IgD-negative memory B cell (primary cell): ENCODE data around the gene ISCA1. TPM values are rescaled to one million over a fixed set of nuclear protein-coding genes. Genes with fewer than 3 reads are reported as not detected.

Experiments used
- H3K27ac Mint-ChIP-seq, 3 donors: one replicate each; pipeline ENCODE4 v1.8.0; 2020 to 2022; ENCODE audit warnings: mild to moderate bottlenecking in 3 of 3, mixed read lengths in 3 of 3, moderate library complexity in 1 of 3
- H3K27me3 Mint-ChIP-seq: one replicate; pipeline ENCODE4 v1.8.0; 2021; ENCODE audit warnings: mixed read lengths
- H3K36me3 Mint-ChIP-seq: one replicate; pipeline ENCODE4 v1.8.0; 2020; ENCODE audit warnings: mild to moderate bottlenecking, mixed read lengths
- H3K4me1 Mint-ChIP-seq, 3 donors: one replicate each; pipeline ENCODE4 v1.8.0; 2020 to 2022; ENCODE audit warnings: mixed read lengths in 3 of 3, mild to moderate bottlenecking in 1 of 3
- H3K4me3 Mint-ChIP-seq, 4 donors: one replicate each; pipeline ENCODE4 v1.8.0; 2020 to 2022; ENCODE audit warnings: mild to moderate bottlenecking in 4 of 4, mixed read lengths in 4 of 4, moderate library complexity in 3 of 4
- H3K9me3 Mint-ChIP-seq, 3 donors: one replicate each; pipeline ENCODE4 v1.8.0; 2020 to 2021; ENCODE audit warnings: mixed read lengths in 3 of 3, mild to moderate bottlenecking in 1 of 3
- polyA plus RNA-seq: library from polyadenylated mRNA; unstranded; fragments of 300-500 nt; fragmentation: Illumina TruSeq; gene quantifications from one replicate; pipeline ENCODE4 v1.2.3, GENCODE V29; 2021

The ISCA1 gene
- polyA plus RNA-seq, 1 donor from 2014 or later = 27.5 TPM

DNA sequence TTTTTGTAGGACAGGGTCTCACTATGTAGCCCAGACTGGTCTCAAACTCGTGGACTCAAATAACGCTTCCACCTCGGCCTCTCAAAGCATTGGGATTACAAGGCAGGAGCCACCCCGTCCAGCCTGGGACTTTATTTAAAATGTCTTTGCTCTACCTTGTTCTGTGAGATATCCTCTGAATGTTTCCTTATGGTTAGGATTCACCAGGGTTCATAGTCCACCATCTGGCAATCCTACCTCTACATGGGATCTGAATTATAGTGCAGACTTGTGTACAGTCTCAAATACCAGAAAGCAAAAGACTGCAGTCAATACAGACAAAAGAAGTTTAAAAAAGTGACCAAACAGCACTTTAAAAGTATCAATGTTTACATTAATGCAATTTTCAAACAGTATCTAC is 10.1 kb downstream of the ISCA1 start:
- Mint-ChIP-seq H3K9me3 (no peaks in the 10 kb centered on the region), H3K27me3 (no peaks in the 10 kb centered on the region), H3K36me3 (peaks cover 7% of the 10 kb centered on the region), H3K4me3 (no peak overlapping the region), H3K4me1 (peaks cover 0 to 8% (median 3%) of the 10 kb centered on the region in 3 donors), H3K27ac (no peak overlapping the region)

DNA sequence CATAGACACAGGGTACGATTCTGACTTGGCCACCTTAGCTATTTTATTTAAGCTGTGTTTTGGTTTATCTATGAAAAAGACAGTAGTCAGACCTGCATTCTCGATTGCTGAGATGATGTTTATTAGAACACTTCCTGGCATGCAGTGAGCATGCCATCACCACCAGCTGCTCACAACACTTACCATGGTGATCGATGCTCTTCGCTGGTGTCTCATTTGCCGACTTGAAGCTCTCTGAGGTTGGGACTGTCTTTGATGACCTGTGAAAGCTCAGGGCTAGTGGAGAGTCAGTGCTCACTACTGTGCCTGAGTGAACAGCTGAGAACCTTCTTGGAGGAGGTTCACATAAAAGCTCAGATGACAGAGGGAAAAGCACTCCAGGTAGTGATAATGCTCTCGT is 18.5 kb downstream of the ISCA1 start:
- Mint-ChIP-seq H3K4me3 (no peak overlapping the region), H3K27me3 (no peaks in the 10 kb centered on the region), H3K9me3 (no peaks in the 10 kb centered on the region), H3K4me1 (no peaks in the 10 kb centered on the region), H3K27ac (no peak overlapping the region), H3K36me3 (peaks cover 6% of the 10 kb centered on the region)

DNA sequence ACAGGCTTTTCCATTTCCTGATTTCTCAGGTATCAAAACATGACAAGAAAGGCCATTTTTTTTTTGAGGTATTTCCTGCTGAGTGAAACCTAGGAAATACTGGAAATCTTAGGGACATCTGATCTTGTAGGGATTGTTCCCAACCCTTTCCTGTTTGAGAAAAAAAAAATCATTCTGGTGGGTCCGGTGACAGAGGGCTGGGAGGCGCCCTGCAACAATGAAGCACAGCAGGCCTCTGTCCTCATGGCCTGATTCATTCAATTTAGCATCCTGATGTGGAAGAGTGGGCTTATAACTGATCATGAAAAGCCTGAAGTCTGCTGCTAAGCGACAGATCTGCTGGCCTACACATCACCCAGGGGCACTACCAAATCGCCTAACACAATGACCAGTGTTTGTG is 19.8 kb downstream of the ISCA1 start:
- Mint-ChIP-seq H3K27me3 (no peaks in the 10 kb centered on the region), H3K9me3 (no peaks in the 10 kb centered on the region), H3K4me3 (no peak overlapping the region), H3K4me1 (no peaks in the 10 kb centered on the region), H3K36me3 (peaks cover 6% of the 10 kb centered on the region), H3K27ac (no peak overlapping the region)

DNA sequence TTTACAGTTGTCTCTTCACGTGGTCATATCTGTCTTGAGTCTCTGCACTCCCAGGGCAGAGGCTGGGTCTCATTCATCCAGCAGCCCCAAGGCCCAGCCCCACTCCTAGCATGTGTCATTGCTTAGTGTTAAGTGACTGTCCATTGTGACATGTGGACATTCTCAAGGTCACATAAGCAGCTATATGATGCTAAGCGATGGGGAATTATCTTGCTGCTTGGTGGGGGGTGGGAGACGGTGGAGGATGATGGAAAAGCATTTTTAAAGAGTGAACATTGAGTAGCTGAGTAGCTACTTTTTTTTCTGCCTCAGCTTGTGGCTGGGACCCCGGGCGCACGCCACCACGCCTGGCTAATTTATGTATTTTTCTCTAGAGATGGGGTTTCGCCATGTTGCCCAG is 22.8 kb downstream of the ISCA1 start, which contains the start of gene C9orf153:
TSS of gene C9orf153 (minus strand) at position 101 of the 400 bp plus-strand sequence. CDS start 30,054 bp downstream, outside the sequence.
- peaks cover 2% of the 10 kb centered on the region for H3K36me3 Mint-ChIP-seq
- H3K4me3 Mint-ChIP-seq = no peak within 1 kb of the TSS
- no peak within 1 kb of the TSS for H3K27ac Mint-ChIP-seq
- no peaks in the 10 kb centered on the region for H3K4me1 Mint-ChIP-seq
- peaks cover 0 to 4% (median 0%) of the 10 kb centered on the region in 3 donors for H3K9me3 Mint-ChIP-seq
- H3K27me3 Mint-ChIP-seq = no peaks in the 10 kb centered on the region

DNA sequence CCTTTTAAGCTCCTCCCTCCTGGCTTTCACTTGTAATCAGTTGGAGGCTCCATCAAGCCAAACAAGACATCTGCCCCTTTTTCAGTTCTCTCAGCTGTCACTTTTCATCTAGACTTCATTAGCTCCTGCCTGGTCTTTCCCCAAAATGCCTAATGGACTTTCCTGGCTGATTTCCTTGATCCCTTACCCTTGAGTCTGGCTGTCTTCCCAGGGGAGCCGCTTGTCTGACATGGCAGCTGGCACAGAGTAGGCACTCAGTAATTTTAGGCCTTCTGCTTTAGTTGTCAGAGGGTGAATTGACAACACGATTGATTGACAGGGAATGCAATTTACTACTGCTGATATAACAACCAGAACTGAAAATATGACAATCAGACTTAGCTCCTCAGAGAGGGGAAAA is 24.9 kb downstream of the ISCA1 start:
- Mint-ChIP-seq H3K9me3 (peaks cover 3 to 6% (median 4%) of the 10 kb centered on the region in 3 donors), H3K4me1 (no peaks in the 10 kb centered on the region), H3K27ac (no peak overlapping the region), H3K4me3 (no peak overlapping the region), H3K27me3 (no peaks in the 10 kb centered on the region), H3K36me3 (peaks cover 2% of the 10 kb centered on the region)

DNA sequence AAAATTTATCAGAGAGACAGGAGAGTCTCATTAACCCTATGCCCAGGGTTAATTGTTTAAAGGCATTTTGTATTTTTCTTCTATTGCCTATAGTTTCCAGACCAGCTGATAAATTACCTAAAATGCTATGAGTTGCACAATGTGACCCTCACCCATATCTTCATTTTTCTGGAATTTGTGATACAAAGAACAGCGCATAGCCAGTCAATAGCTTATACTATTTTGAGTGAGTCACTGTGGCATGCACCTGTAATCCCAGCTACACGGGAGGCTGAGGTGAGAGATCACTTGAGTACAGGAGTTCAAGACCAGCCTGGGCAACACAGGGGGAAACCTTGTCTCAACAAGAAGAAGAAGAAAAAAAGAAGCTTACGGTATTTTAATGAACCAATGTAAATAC is 25.7 kb downstream of the ISCA1 start:
- no peak overlapping the region for H3K4me3 Mint-ChIP-seq
- no peaks in the 10 kb centered on the region for H3K4me1 Mint-ChIP-seq
- no peaks in the 10 kb centered on the region for H3K27me3 Mint-ChIP-seq
- H3K9me3 Mint-ChIP-seq = peaks cover 3 to 6% (median 4%) of the 10 kb centered on the region in 3 donors
- no peak overlapping the region for H3K27ac Mint-ChIP-seq
- H3K36me3 Mint-ChIP-seq = peaks cover 2% of the 10 kb centered on the region

DNA sequence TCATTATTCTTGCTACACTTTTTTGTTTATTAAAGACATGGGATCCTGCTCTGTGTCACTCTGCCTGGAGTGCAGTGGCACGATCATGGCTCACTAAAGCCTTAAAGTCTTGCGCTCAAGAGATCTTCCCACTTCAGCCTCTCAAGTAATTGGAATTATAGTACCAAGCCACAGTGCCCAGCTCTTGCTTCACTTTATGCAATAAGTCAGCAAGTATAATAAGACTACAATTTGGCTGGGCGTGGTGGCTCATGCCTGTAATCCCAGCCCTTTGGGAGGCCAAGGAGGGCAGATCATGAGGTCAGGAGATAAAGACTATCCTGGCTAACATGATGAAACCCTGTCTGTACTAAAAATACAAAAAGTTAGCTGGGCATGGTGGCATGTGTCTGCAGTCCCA is 28.8 kb downstream of the ISCA1 start:
- peaks cover 4 to 6% (median 5%) of the 10 kb centered on the region in 3 donors for H3K9me3 Mint-ChIP-seq
- H3K27ac Mint-ChIP-seq = no peak overlapping the region
- no peaks in the 10 kb centered on the region for H3K4me1 Mint-ChIP-seq
- H3K27me3 Mint-ChIP-seq = no peaks in the 10 kb centered on the region
- no peak overlapping the region for H3K4me3 Mint-ChIP-seq
- no peaks in the 10 kb centered on the region for H3K36me3 Mint-ChIP-seq

DNA sequence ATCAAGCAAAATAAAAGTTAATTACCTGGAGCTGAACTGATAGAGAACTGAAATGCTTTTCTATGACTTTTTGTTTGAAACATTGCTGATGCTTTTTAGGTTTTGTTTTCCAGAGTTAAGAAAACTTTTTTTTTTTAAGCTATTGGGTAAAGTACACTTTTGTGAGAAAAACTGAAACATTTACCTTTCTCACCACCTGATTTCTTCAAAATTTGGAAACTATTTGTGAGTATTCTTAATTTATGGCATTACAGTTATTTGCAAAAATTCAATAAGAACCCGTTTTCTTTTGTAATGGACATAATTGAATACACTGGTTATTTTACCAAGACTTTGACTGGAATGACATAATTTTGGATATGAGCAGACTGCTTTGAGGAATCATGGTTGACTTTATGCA is 29.5 kb downstream of the ISCA1 start:
- Mint-ChIP-seq H3K9me3 (peaks cover 4 to 6% (median 5%) of the 10 kb centered on the region in 3 donors), H3K36me3 (no peaks in the 10 kb centered on the region), H3K4me1 (no peaks in the 10 kb centered on the region), H3K4me3 (no peak overlapping the region), H3K27me3 (peaks cover 4% of the 10 kb centered on the region), H3K27ac (no peak overlapping the region)

DNA sequence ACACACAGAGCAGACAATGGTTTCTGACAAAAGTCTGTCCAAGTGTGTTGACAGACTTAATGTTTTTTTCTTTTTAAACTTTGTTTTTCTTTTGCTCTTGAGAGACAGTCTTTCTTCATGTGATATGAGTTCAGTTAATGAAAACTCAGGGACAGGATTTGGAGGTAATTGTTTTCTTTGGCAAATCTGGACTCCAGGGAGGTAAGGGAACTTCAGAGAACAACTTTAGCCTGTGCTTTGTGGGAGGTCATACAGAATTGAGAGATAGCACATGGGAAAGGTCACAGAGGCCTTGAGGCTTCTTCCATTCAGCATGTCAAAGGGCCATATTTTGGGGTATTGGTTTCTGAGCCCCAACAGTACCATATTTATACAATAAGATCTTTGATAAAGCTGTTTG is 32.2 kb downstream of the ISCA1 start:
- Mint-ChIP-seq H3K27me3 (peaks cover 4% of the 10 kb centered on the region), H3K9me3 (peaks cover 0 to 6% (median 5%) of the 10 kb centered on the region in 3 donors), H3K4me1 (peaks cover 0 to 4% (median 2%) of the 10 kb centered on the region in 3 donors), H3K27ac (no peak overlapping the region), H3K36me3 (no peaks in the 10 kb centered on the region), H3K4me3 (no peak overlapping the region)

DNA sequence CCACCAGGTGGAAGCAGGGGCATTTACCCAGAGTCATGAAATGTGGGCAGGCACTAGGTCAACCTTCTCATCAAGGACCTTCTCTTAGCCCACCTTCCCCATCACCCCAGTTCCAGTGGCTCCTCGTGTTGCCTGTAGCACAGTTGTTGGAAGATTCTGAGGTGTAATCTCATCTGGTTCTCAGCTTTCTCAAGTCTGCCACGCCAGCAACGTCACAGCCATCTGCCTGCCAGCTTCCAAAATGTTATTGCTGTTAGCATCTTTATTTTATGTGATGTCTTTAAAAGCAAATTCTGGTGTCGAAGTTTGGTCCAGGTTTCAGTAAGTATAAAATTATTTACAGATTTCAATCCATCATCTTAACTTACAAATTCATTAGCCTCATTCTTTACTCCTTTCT is 33.6 kb downstream of the ISCA1 start:
- H3K27me3 Mint-ChIP-seq = peaks cover 4% of the 10 kb centered on the region
- H3K4me3 Mint-ChIP-seq = no peak overlapping the region
- no peak overlapping the region for H3K27ac Mint-ChIP-seq
- no peaks in the 10 kb centered on the region for H3K36me3 Mint-ChIP-seq
- peaks cover 0 to 6% (median 5%) of the 10 kb centered on the region in 3 donors for H3K9me3 Mint-ChIP-seq
- H3K4me1 Mint-ChIP-seq = peaks cover 0 to 4% (median 2%) of the 10 kb centered on the region in 3 donors

DNA sequence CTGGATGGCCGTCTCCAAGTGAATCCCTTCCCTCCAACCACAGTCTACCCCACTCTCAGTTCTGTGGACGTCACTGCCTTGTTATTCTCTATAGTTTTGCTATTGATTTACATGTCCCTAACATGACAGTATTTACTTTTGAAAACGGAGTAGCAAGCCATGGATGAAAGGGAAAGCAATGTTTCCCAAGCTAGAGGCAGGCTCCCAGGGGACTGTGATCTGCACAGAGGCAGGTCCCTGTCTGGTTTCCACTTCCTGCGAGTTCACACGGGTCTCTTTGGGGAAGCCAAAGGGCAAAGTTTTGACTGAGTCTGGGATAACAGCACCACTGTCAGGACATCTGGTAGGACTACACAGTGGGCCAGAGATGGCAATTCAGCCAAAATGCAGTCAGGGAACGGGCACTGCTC is 35.6 kb downstream of the ISCA1 start:
- no peak overlapping the region for H3K4me3 Mint-ChIP-seq
- no peaks in the 10 kb centered on the region for H3K36me3 Mint-ChIP-seq
- peaks cover 0 to 4% (median 2%) of the 10 kb centered on the region in 3 donors for H3K4me1 Mint-ChIP-seq
- H3K27me3 Mint-ChIP-seq = peaks cover 4% of the 10 kb centered on the region
- no peak overlapping the region for H3K27ac Mint-ChIP-seq
- peaks cover 0 to 2% (median 0%) of the 10 kb centered on the region in 3 donors for H3K9me3 Mint-ChIP-seq

DNA sequence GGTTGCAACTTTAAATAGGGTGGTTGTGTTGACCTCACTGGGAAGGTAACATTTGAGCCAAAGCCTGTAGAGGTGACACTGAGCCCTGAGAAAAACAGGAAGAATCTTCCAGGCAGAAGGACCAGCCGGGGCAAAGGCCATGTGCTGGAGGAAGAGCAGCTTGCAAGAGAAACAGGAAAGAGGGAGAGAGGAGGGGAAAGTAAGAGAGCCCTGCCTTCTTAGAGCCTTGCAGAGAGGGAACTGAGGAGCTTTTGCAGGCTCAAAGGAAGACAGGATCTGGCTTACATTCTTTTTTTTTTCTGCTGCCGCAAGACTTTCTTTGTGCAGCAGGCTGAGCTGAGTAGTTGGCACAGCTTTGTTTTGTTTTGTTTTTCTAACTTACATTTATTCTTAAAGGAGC is 40.3 kb downstream of the ISCA1 start:
- Mint-ChIP-seq H3K4me3 (no peak overlapping the region), H3K27me3 (no peaks in the 10 kb centered on the region), H3K9me3 (no peaks in the 10 kb centered on the region), H3K36me3 (no peaks in the 10 kb centered on the region), H3K27ac (no peak overlapping the region), H3K4me1 (peaks cover 0 to 1% (median under 1%) of the 10 kb centered on the region in 3 donors)

DNA sequence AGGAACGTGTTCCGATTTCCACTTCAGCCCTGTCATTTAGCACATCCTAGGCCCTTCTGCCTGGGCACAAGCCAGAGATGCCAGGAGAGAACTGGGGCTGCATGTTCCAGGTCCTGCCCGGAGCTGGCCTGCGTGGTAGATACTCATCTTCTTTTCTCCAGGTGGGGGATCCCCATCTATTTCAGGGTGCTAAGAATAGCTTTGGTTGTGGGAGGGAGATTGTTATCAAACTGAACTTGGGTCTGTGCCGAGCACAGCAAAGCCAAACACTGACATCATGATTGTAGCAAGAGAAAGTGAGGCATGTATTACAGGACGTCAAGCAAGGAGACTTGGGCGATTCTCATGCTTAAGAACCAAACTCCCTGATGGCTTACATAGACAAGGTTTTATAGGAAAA is 41.1 kb downstream of the ISCA1 start:
- H3K4me1 Mint-ChIP-seq = no peaks in the 10 kb centered on the region
- no peaks in the 10 kb centered on the region for H3K36me3 Mint-ChIP-seq
- no peaks in the 10 kb centered on the region for H3K27me3 Mint-ChIP-seq
- no peaks in the 10 kb centered on the region for H3K9me3 Mint-ChIP-seq
- H3K27ac Mint-ChIP-seq = no peak overlapping the region
- H3K4me3 Mint-ChIP-seq = no peak overlapping the region

DNA sequence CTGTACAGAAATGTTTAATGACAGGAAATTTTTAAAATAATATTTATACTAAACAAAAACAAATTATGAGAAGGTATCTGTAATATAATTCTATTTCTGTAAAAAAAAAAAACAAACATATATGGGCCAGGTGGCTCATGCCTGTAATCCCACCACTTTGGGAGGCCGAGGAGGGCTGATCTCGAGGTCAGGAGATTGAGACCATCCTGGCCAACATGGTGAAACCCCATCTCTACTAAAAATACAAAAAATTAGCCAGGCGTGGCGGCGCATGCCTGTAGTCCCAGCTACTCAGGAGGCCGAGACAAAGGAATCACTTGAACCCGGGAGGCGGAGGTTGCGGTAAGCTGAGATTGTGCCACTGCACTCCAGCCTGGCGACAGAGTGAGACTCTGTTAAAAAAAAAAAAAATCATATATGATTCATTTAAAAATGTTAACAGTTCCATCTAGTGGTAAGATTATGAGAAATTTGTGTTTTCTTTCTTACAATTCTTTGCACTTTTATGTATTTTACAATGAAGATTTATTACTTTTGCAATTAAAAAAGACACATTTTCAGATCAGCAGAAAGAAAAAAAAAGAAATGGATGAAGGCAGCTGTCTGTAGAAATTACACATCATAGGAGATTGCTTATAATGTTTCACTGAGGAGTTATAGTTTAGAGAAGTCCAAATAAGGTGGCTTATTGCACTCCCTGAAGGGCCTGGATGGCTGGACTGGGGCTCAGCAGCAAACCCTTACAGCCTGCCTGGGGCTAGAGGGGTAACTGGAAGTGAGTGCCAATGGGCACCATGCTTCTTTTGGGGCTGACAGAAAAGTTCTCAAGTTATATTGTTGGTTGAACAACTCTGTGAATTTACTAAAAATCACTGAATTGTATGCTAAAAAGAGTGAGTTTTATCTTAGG is 43.2 kb downstream of the ISCA1 start:
- no peak overlapping the region for H3K4me3 Mint-ChIP-seq
- H3K27ac Mint-ChIP-seq = no peak overlapping the region
- peaks cover 1% of the 10 kb centered on the region for H3K27me3 Mint-ChIP-seq
- no peaks in the 10 kb centered on the region for H3K36me3 Mint-ChIP-seq
- H3K4me1 Mint-ChIP-seq = no peaks in the 10 kb centered on the region
- no peaks in the 10 kb centered on the region for H3K9me3 Mint-ChIP-seq

DNA sequence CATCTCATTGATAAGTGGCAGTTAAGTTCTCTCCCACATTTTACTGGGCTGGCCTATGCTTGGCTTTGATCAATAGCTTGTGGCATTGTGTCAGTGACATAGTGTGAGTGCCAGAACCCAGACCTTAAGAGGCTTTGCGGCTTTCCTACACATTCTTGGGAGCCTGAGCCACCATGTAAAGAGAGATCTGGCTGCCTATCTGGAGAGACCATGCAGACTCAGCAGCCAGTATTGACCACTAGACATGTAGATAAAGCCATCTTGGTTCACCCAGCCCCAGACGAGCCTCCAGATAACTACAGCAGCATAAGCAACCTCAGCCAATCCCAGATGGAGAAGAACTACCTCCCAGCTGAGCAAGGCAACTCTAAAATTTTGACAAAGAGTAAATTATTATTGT is 51.5 kb downstream of the ISCA1 start:
- Mint-ChIP-seq H3K27me3 (peaks cover 1% of the 10 kb centered on the region), H3K36me3 (no peaks in the 10 kb centered on the region), H3K4me1 (no peaks in the 10 kb centered on the region), H3K4me3 (no peak overlapping the region), H3K27ac (no peak overlapping the region), H3K9me3 (peaks cover 0 to 6% (median 0%) of the 10 kb centered on the region in 3 donors)

DNA sequence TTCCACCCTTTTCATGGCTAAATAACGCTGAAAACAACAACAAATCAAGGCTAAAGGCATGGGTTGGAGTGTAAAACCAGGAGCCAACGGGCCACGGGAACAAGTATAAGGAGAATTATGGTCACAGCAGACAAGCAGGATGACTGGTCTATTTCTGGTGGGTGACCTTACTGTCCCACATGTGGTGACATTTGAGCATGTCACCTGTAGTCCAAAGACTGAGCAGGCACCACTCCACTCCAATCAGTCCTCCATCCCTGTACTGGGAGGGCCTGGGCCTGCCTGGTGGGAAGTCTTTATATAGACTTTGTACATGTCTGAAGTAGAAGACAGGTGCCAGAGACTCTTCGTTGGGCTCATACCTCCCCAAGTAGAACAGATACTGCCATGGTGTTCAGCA is 59.7 kb downstream of the ISCA1 start:
- Mint-ChIP-seq H3K27ac (no peak overlapping the region), H3K27me3 (no peaks in the 10 kb centered on the region), H3K9me3 (no peaks in the 10 kb centered on the region), H3K4me1 (peaks cover 0 to 2% (median 0%) of the 10 kb centered on the region in 3 donors), H3K36me3 (no peaks in the 10 kb centered on the region), H3K4me3 (no peak overlapping the region)
